Ascending aorta (tissue), 2 donors: ENCODE measurements around the gene TGFBR2. TPM values are rescaled to one million over a fixed set of nuclear protein-coding genes. Genes with fewer than 3 reads are reported as not detected.
A peak's percentile ranks its signal among the peaks of the same experiment; 100 is the strongest.

Experiments used
- DNase-seq, 2 donors: peaks; one replicate each; pipeline ENCODE4 v3.0.0-alpha.2; 2019; ENCODE audit warnings: low spot score in 2 of 2
- H3K27ac ChIP-seq, 2 donors: fragments of 200-600 bp; sonication (generic); one replicate each; pipeline ENCODE4 v1.5.1; 2016 to 2017; ENCODE audit warnings: mild to moderate bottlenecking in 1 of 2
- H3K27me3 ChIP-seq: fragments of 200-600 bp; sonication (generic); one replicate; pipeline ENCODE4 v1.5.1; 2017
- H3K36me3 ChIP-seq, 2 donors: fragments of 200-600 bp; sonication (generic); one replicate each; pipeline ENCODE4 v1.5.1; 2016
- H3K4me1 ChIP-seq, 2 donors: fragments of 200-600 bp; sonication (generic); one replicate each; pipeline ENCODE4 v1.5.1; 2016 to 2017; ENCODE audit warnings: mild to moderate bottlenecking in 1 of 2
- H3K4me3 ChIP-seq, 2 donors: fragments of 200-600 bp; sonication (generic); one replicate each; pipeline ENCODE4 v1.5.1; 2016 to 2017; ENCODE audit warnings: mild to moderate bottlenecking in 1 of 2
- H3K9me3 ChIP-seq, 2 donors: fragments of 200-600 bp; sonication (generic); one replicate each; pipeline ENCODE4 v1.5.1; 2016
- CTCF ChIP-seq, 3 experiments: fragments of 200-600 bp in 2 of 3; fragments of 450-650 bp in 1 of 3; sonication (generic) in 2 of 3; IDR thresholded peaks; one replicate each; pipeline ENCODE4 v1.5.1; 2016 to 2019; ENCODE audit warnings: antibody characterized with exemption in 3 of 3, mild to moderate bottlenecking in 1 of 3, moderate library complexity in 1 of 3
- intact Hi-C: fragments of 100-400 bp; cut with DNase I; formaldehyde crosslinking; loops from one replicate; pipeline ENCODE4 v1.15.1; 2023
- total RNA-seq: library from RNA; depleted of rRNA; stranded (reverse); fragments of >200 nt; gene quantifications from one replicate; pipeline ENCODE4 v1.1.0, GENCODE V29; 2016

Gene TGFBR2
- total RNA-seq, 1 donor from 2014 or later, result 343 TPM

- H3K36me3 ChIP-seq, result peaks cover 52 to 75% of the 10 kb centered on the region in 2 donors
These were observed 40.8 kb downstream of the TGFBR2 start for GRCh38 chr3:30646961-30647752.

GRCh38 chr3:30648670-30649357, 42.4 kb downstream of the TGFBR2 start:
- intact Hi-C loops, result no loop called here
- peaks cover 0 to 14% of the 10 kb centered on the region in 2 donors for H3K4me1 ChIP-seq
- H3K36me3 ChIP-seq, result peaks cover 60 to 91% of the 10 kb centered on the region in 2 donors

More at GRCh38 chr3:30646961-30647752, 40.8 kb downstream of the TGFBR2 start:
- Histone ChIP-seq H3K27me3 (no peaks in the 10 kb centered on the region), H3K9me3 (no peaks in the 10 kb centered on the region), H3K4me3 (no peak overlapping the region), H3K4me1 (peaks cover 8 to 28% of the 10 kb centered on the region in 2 donors), H3K27ac (no peak overlapping the region)
- no peak for TF ChIP-seq CTCF (IDR thresholded peaks at IDR 0.05)
- DNase-seq, result no peak
- intact Hi-C loops, result no loop called here

GRCh38 chr3:30649572-30650318, 43.3 kb downstream of the TGFBR2 start:
- DNase-seq, result no peak
- Histone ChIP-seq H3K4me1 (peaks cover 6 to 10% of the 10 kb centered on the region in 2 donors), H3K4me3 (no peak overlapping the region), H3K27ac (peak overlapping the region in 1 of 2 donors; percentile 45), H3K27me3 (no peaks in the 10 kb centered on the region), H3K9me3 (no peaks in the 10 kb centered on the region), H3K36me3 (peaks cover 65 to 100% of the 10 kb centered on the region in 2 donors)
- no peak for TF ChIP-seq CTCF (IDR thresholded peaks at IDR 0.05)
- intact Hi-C loops, result no loop called here

More at GRCh38 chr3:30648670-30649357, 42.4 kb downstream of the TGFBR2 start:
- H3K4me3 ChIP-seq, result no peak overlapping the region
- no peak for TF ChIP-seq CTCF (IDR thresholded peaks at IDR 0.05)
- DNase-seq, result no peak
- no peaks in the 10 kb centered on the region for H3K27me3 ChIP-seq
- peak overlapping the region; percentile 13 to 22 for H3K27ac ChIP-seq
- H3K9me3 ChIP-seq, result no peaks in the 10 kb centered on the region

- DNase-seq, result no peak
- peaks cover 67 to 100% of the 10 kb centered on the region in 2 donors for H3K36me3 ChIP-seq
- H3K27ac ChIP-seq, result peak overlapping the region in 1 of 2 donors; percentile 45
- no peak overlapping the region for H3K4me3 ChIP-seq
- H3K4me1 ChIP-seq, result peaks cover 6 to 11% of the 10 kb centered on the region in 2 donors
- H3K27me3 ChIP-seq, result no peaks in the 10 kb centered on the region
- no peak for TF ChIP-seq CTCF (IDR thresholded peaks at IDR 0.05)
- no peaks in the 10 kb centered on the region for H3K9me3 ChIP-seq
- intact Hi-C loops, result no loop called here
These were observed 44.1 kb downstream of the TGFBR2 start for GRCh38 chr3:30650348-30650995.

GRCh38 chr3:30654269-30654668, 47.9 kb downstream of the TGFBR2 start:
- H3K27me3 ChIP-seq, result no peaks in the 10 kb centered on the region

More at GRCh38 chr3:30654269-30654668, 47.9 kb downstream of the TGFBR2 start:
- intact Hi-C loops, result no loop called here
- peak overlapping the region; percentile 27 to 65 for H3K27ac ChIP-seq
- H3K9me3 ChIP-seq, result no peaks in the 10 kb centered on the region
- no peak for DNase-seq
- H3K36me3 ChIP-seq, result peaks cover 40 to 87% of the 10 kb centered on the region in 2 donors
- no peak for TF ChIP-seq CTCF (IDR thresholded peaks at IDR 0.05)
- no peak overlapping the region for H3K4me3 ChIP-seq
- H3K4me1 ChIP-seq, result peaks cover 33 to 35% of the 10 kb centered on the region in 2 donors
